ENCODE results near the gene SP140L.
A peak's percentile ranks its signal among the peaks of the same experiment; 100 is the strongest.
"Not testable (repeated sequence)": the region's sequence is repeated elsewhere in the genome, so short reads cannot be mapped to it uniquely, and the experiment has no call there.

Gene SP140L

GRCh38 chr2:230326453-230327417, at the start of gene SP140L:
Gene SP140L, plus strand, starts transcription at chr2:230327193. Its CDS starts 77 bp downstream, at chr2:230327270.
- peak; percentile 80 for DNase-seq

- no peak for DNase-seq
Measured at GRCh38 chr2:230282936-230283335, 44.1 kb upstream of the SP140L start.

GRCh38 chr2:230286048-230286447, 40.9 kb upstream of the SP140L start:
- no peak for DNase-seq

- DNase-seq: not testable (repeated sequence)
Measured at GRCh38 chr2:230289311-230289710, 37.7 kb upstream of the SP140L start.

GRCh38 chr2:230295192-230295591, 31.8 kb upstream of the SP140L start:
- no peak for DNase-seq

GRCh38 chr2:230296917-230297316, 30.1 kb upstream of the SP140L start:
- DNase-seq: no peak

- DNase-seq: no peak
Measured at GRCh38 chr2:230299618-230300017, 27.4 kb upstream of the SP140L start.

GRCh38 chr2:230305416-230306275, 21.3 kb upstream of the SP140L start:
- DNase-seq: no peak

GRCh38 chr2:230306474-230306873, 20.5 kb upstream of the SP140L start:
- no peak for DNase-seq

GRCh38 chr2:230307485-230307884, 19.5 kb upstream of the SP140L start:
- DNase-seq: no peak

GRCh38 chr2:230308402-230309000, 18.5 kb upstream of the SP140L start:
- no peak for DNase-seq

GRCh38 chr2:230310792-230311191, 16.2 kb upstream of the SP140L start:
- not testable (repeated sequence) for DNase-seq

- not testable (repeated sequence) for DNase-seq
Measured at GRCh38 chr2:230311634-230312033, 15.4 kb upstream of the SP140L start.

GRCh38 chr2:230312638-230313037, 14.4 kb upstream of the SP140L start:
- DNase-seq: no peak

- no peak for DNase-seq
Measured at GRCh38 chr2:230317366-230317765, 9.6 kb upstream of the SP140L start.

GRCh38 chr2:230318190-230319121, 8.5 kb upstream of the SP140L start:
- DNase-seq: no peak

GRCh38 chr2:230319211-230319862, 7.7 kb upstream of the SP140L start:
- peak; percentile 71 for DNase-seq

- no peak for DNase-seq
Measured at GRCh38 chr2:230321031-230321430, 6.0 kb upstream of the SP140L start.

- no peak for DNase-seq
Measured at GRCh38 chr2:230322561-230323384, 4.2 kb upstream of the SP140L start.

- no peak for DNase-seq
Measured at GRCh38 chr2:230323385-230324106, 3.4 kb upstream of the SP140L start.

All from NK-92 treated with Interleukin-12 subunit alpha and Interleukin-12 subunit beta, amount 100 ng/mL, for 24 hours (cell line).